Prostate gland (tissue), 2 donors: ENCODE results near the gene TTYH3. TPM values are rescaled to one million over a fixed set of nuclear protein-coding genes. Genes with fewer than 3 reads are reported as not detected.
A peak's percentile ranks its signal among the peaks of the same experiment; 100 is the strongest.

Source experiments
- DNase-seq: peaks from one replicate; pipeline ENCODE4 v3.0.0-alpha.2; 2019; ENCODE audit warnings: low spot score
- H3K27ac ChIP-seq, 2 donors: fragments of 200-600 bp; sonication (generic); 2 replicates each; pipeline ENCODE4 v1.5.1; 2017 to 2019
- H3K27me3 ChIP-seq: fragments of 200-600 bp; sonication (generic); replicated peaks from 2 replicates; pipeline ENCODE4 v1.5.1; 2019; ENCODE audit not compliant: insufficient read depth
- H3K36me3 ChIP-seq, 2 donors: fragments of 200-600 bp; sonication (generic); 1 replicate in 1 of 2; 2 replicates in 1 of 2; pipeline versions ENCODE4 v1.5.1 to v1.8.1; 2017 to 2019
- H3K4me1 ChIP-seq: fragments of 200-600 bp; sonication (generic); replicated peaks from 2 replicates; pipeline ENCODE4 v1.5.1; 2019
- H3K4me3 ChIP-seq, 2 donors: fragments of 200-600 bp; sonication (generic); 2 replicates each; pipeline ENCODE4 v1.5.1; 2017 to 2019
- H3K9me3 ChIP-seq: fragments of 200-600 bp; sonication (generic); 2 replicates; pipeline ENCODE4 v1.5.1; 2017
- POLR2A ChIP-seq: fragments of 450-650 bp; IDR thresholded peaks from one replicate; pipeline ENCODE4 v1.6.1; 2016; ENCODE audit warnings: antibody characterized with exemption, mild to moderate bottlenecking
- POLR2AphosphoS5 ChIP-seq: sonication (generic); formaldehyde crosslinking; IDR thresholded peaks from one replicate; pipeline ENCODE4 v1.6.1; 2017; ENCODE audit warnings: antibody characterized with exemption
- WGBS: methylation state at CpG from one replicate; pipeline ENCODE4 v1.1.5; 2018; 5-methylcytosine and 5-hydroxymethylcytosine counted together
- intact Hi-C: fragments of 100-400 bp; cut with DNase I; formaldehyde crosslinking; loops from one replicate; pipeline ENCODE4 v1.14.2; 2022
- total RNA-seq, 2 donors: library from RNA; depleted of rRNA; stranded (reverse); fragments of >200 nt; gene quantifications; one replicate each; pipeline ENCODE4 v1.1.0, GENCODE V29; 2016
- TF ChIP-seq, protein P1 (sequence below), 4 experiments: fragments of 200-600 bp in 2 of 4; fragments of 450-650 bp in 2 of 4; sonication (generic) in 2 of 4; IDR thresholded peaks; 1 replicate in 3 of 4; 2 replicates in 1 of 4; pipeline ENCODE4 v1.5.1; 2016 to 2019; ENCODE audit warnings: antibody characterized with exemption in 4 of 4, mild to moderate bottlenecking in 2 of 4, moderate library complexity in 2 of 4

The TTYH3 gene
- total RNA-seq, 2 donors from 2014 or later = 30.1 to 76.2 TPM

GRCh38 chr7:2639695-2640481 lies 8.1 kb downstream of the TTYH3 start:
- 76% methylated on average over 35 of the region's 37 CpGs for WGBS
- Histone ChIP-seq H3K9me3 (no peaks in the 10 kb centered on the region), H3K27ac (peak overlapping the region in 1 of 2 donors; percentile 68), H3K4me3 (no peak overlapping the region), H3K27me3 (no peaks in the 10 kb centered on the region), H3K4me1 (peaks cover 21% of the 10 kb centered on the region), H3K36me3 (no peaks in the 10 kb centered on the region)
- TF ChIP-seq, protein P1, sequence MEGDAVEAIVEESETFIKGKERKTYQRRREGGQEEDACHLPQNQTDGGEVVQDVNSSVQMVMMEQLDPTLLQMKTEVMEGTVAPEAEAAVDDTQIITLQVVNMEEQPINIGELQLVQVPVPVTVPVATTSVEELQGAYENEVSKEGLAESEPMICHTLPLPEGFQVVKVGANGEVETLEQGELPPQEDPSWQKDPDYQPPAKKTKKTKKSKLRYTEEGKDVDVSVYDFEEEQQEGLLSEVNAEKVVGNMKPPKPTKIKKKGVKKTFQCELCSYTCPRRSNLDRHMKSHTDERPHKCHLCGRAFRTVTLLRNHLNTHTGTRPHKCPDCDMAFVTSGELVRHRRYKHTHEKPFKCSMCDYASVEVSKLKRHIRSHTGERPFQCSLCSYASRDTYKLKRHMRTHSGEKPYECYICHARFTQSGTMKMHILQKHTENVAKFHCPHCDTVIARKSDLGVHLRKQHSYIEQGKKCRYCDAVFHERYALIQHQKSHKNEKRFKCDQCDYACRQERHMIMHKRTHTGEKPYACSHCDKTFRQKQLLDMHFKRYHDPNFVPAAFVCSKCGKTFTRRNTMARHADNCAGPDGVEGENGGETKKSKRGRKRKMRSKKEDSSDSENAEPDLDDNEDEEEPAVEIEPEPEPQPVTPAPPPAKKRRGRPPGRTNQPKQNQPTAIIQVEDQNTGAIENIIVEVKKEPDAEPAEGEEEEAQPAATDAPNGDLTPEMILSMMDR (IDR thresholded peaks at IDR 0.05) = no peak
- TF ChIP-seq POLR2A (no peak), POLR2AphosphoS5 (no peak)
- DNase-seq = no peak
- intact Hi-C loops = no loop called here

DNA sequence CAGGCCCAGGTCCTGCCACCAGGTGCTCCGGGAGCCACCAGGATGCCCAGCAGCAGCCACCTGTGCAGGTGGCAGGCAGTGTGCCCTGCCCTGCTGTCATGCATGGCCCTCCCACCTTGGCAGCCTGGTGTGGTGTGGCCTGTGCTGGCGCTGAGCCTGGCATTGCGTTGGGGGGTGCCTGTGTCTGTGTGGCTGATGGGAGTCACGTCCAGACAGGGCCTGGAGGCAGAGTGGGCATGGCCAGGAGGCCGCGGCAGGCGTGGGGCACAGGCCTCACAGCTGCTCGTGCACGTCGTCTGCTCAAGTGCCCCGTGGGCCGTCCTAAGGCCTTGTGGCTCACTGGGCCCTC lies 8.7 kb downstream of the TTYH3 start:
- peak; percentile 51 for DNase-seq
- H3K4me1 ChIP-seq = peaks cover 21% of the 10 kb centered on the region
- intact Hi-C loops = no loop called here
- peak overlapping the region; percentile 68 to 72 for H3K27ac ChIP-seq
- H3K4me3 ChIP-seq = no peak overlapping the region
- WGBS = 31% methylated on average over 11 of the region's 12 CpGs
- H3K27me3 ChIP-seq = no peaks in the 10 kb centered on the region
- no peaks in the 10 kb centered on the region for H3K9me3 ChIP-seq
- H3K36me3 ChIP-seq = no peaks in the 10 kb centered on the region
- TF ChIP-seq, protein P1 (IDR thresholded peaks at IDR 0.05) = peak in 2 of 4 experiments; percentile 4 to 28
- TF ChIP-seq POLR2A = no peak
- TF ChIP-seq POLR2AphosphoS5 = no peak

DNA sequence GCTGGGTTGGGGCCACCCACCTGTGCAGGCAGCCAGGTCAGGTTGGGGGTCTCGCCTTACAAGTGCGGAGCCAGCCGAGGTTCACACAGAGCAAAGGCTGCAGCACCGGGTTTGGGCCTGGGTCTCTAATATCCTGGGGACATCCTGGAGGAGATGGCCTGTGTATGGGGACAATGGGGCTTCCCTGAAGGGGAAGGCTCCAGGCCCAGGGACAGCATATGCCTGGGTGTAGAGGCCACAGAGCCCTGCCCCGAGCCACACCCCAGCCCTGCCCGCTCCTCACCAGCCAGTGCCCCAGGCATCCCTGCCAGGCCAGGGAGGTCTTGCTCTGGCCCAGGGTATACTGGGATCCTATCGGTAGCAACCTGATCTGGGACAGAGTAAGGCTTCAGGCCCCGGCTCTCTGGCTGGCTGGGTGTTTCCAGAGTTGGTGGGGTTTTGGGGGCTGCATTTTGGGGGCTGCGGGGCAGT lies 9.1 kb downstream of the TTYH3 start:
- Histone ChIP-seq H3K9me3 (no peaks in the 10 kb centered on the region), H3K36me3 (no peaks in the 10 kb centered on the region), H3K4me3 (peak overlapping the region in 1 of 2 donors; percentile 7), H3K27me3 (no peaks in the 10 kb centered on the region), H3K27ac (peak overlapping the region; percentile 68 to 72), H3K4me1 (peaks cover 21% of the 10 kb centered on the region)
- TF ChIP-seq, protein P1 (IDR thresholded peaks at IDR 0.05) = no peak
- TF ChIP-seq POLR2AphosphoS5 (no peak), POLR2A (no peak)
- WGBS = 38% methylated on average over 9 of the region's 9 CpGs
- DNase-seq = no peak
- intact Hi-C loops = no loop called here

DNA sequence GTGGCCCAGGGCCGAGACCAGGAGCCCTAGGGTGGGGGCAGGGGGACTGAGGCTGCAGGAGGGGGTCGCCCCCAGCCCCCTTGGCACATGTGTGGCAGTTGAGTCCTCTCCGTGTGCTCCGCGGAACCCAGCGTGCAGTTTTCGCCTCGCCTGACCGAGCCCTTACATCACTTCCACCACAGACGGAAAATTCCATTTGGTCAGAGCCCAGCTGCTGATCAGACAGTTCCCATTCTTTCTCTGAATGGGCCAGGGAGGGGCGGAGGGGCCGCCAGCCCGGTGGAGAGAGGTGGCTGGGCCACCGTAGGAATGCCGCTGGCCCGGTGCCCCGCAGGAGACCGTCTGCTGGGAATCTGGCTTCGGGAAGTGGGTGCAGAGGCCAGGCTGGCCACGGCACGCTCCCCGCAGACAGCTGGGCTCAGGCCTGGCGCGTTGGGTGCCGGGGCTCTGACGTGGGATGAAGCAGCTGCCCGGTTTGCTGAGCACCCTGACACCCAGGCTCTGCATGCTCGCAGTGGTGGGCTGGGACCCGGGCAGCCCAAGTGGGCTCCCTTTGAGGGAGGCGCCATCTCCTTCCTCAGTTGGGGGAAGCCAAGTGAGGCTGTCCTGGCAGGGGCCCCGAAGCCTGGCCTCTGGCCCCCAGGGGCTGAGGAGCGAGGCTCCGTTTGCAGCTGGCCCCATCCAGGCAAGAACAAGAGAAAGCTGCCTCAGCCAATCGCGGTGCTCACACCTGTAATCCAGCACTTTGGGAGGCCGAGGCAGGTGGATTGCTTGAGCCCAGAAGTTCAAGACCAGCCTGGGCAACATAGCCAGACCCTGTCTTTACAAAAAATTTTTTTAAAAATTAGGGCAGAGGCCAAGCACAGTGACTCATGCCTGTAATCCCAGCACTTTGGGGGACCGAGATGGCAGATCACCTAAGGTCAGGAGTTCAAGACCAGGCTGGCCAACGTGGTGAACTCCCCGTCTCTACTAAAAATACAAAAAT lies 9.9 kb downstream of the TTYH3 start:
- H3K9me3 ChIP-seq = no peaks in the 10 kb centered on the region
- H3K27me3 ChIP-seq = no peaks in the 10 kb centered on the region
- peak; percentile 87 for DNase-seq
- TF ChIP-seq, protein P1 (IDR thresholded peaks at IDR 0.05) = peak in 2 of 4 experiments; percentile 5 to 17
- TF ChIP-seq POLR2AphosphoS5 (peak; percentile 93), POLR2A (peak; percentile 16)
- intact Hi-C loops = no loop called here
- peaks cover 21% of the 10 kb centered on the region for H3K4me1 ChIP-seq
- H3K27ac ChIP-seq = peak overlapping the region; percentile 68 to 72
- H3K4me3 ChIP-seq = peak overlapping the region in 1 of 2 donors; percentile 7
- H3K36me3 ChIP-seq = no peaks in the 10 kb centered on the region
- WGBS = 17% methylated on average over 38 of the region's 39 CpGs
